ENCODE measurements around the gene SLC20A1. TPM values are rescaled to one million over a fixed set of nuclear protein-coding genes. Genes with fewer than 3 reads are reported as not detected.

Gene SLC20A1
- total RNA-seq, 1 experiment from 2014 or later = 123 TPM

DNA sequence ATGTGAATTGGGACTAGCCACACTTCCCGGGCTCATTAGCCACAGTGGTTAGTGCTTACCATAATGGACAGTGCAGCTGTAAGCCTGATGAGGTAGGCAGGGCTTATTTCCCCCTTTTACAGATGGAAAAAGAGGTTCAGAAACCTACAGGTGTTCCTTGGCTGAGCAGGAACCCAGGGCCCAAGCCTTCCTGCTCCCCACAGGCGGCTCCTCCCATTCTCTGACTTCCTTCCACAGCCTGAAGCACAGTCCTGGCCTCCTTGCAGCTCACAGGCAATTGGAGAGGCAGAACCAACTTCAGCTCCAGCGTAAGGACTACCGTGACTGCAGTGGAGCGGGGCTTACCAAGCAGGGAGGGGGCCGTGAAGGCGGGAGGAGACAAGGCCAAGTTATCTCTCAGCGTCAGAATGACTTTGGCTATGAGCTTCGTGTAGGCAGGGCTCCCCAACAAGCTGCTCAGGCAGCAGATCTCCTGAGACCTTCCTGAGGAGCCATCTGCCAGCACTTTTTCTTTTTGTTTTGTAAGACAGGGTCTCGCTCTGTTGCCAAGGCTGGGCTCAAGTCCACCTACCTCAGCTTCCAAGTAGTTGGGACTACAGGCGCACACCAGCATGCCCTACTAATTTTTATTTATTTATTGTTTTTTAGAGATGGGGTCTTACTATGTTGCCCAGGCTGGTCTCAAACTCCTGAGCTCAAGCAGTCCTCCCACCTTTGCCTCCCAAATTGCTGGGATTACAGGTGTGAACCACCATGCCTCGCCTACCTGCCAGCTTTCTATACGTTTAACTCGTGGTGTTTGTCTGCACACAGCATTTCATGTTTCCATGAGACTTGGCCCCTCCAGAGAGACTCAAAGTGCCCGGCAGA is 40.8 kb downstream of the SLC20A1 start:
- no peak for DNase-seq
- H3K23me2 ChIP-seq (ENCODE audit: insufficient read length, low read depth, low read length, poor library complexity, severe bottlenecking) = no peaks in the 10 kb centered on the region
- no peak overlapping the region for H3K9ac ChIP-seq (ENCODE audit: extremely low read depth, insufficient read length, low read length)
- no peak overlapping the region for H3K4ac ChIP-seq (ENCODE audit: low read depth, low read length)
- no peak overlapping the region for H3T11ph ChIP-seq (ENCODE audit: low read length)
- no peak overlapping the region for H3K14ac ChIP-seq (ENCODE audit: insufficient read depth, low read length)
- H3K79me2 ChIP-seq (ENCODE audit: insufficient read depth, low read length) = no peaks in the 10 kb centered on the region
- Mint-ChIP-seq H3K27ac (no peak overlapping the region; a peak in 1 of 7 replicates), H3K36me3 (ENCODE audit: insufficient read depth in 1 of 3, low read depth in 3 of 3) (no peaks in the 10 kb centered on the region), H3K27me3 (ENCODE audit: low read depth) (peaks cover 1% of the 10 kb centered on the region; the same call in 1 of the 2 replicates), H3K4me3 (no peak overlapping the region), H3K9me3 (no peaks in the 10 kb centered on the region), H3K4me1 (peaks cover 0 to 8% of the 10 kb centered on the region in 2 experiments; a peak in 2 of 4 replicates)
- no peaks in the 10 kb centered on the region for H3K4me1 ChIP-seq (ENCODE audit: insufficient read depth, low read length)
- no peak overlapping the region for H3K4me2 ChIP-seq (ENCODE audit: insufficient read depth, insufficient read length, low read length)
- no peak overlapping the region for H2BK120ac ChIP-seq (ENCODE audit: low read depth, low read length, poor library complexity, severe bottlenecking)
- no peak overlapping the region for H4K5ac ChIP-seq (ENCODE audit: insufficient read length, low read depth, low read length)
- no peak overlapping the region for H4K8ac ChIP-seq (replicated peaks; ENCODE audit: insufficient read length, low read depth, low read length)
- H4K91ac ChIP-seq (ENCODE audit: insufficient read length, low read depth, low read length) = no peak overlapping the region
- TF ChIP-seq, protein P1, sequence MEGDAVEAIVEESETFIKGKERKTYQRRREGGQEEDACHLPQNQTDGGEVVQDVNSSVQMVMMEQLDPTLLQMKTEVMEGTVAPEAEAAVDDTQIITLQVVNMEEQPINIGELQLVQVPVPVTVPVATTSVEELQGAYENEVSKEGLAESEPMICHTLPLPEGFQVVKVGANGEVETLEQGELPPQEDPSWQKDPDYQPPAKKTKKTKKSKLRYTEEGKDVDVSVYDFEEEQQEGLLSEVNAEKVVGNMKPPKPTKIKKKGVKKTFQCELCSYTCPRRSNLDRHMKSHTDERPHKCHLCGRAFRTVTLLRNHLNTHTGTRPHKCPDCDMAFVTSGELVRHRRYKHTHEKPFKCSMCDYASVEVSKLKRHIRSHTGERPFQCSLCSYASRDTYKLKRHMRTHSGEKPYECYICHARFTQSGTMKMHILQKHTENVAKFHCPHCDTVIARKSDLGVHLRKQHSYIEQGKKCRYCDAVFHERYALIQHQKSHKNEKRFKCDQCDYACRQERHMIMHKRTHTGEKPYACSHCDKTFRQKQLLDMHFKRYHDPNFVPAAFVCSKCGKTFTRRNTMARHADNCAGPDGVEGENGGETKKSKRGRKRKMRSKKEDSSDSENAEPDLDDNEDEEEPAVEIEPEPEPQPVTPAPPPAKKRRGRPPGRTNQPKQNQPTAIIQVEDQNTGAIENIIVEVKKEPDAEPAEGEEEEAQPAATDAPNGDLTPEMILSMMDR (conservative IDR thresholded peaks at IDR 0.05) = no peak
- H3K27ac ChIP-seq (ENCODE audit: insufficient read length, low read depth, low read length) = no peak overlapping the region
- H3K79me1 ChIP-seq (ENCODE audit: insufficient read depth, low read depth, low read length, poor library complexity, severe bottlenecking) = no peaks in the 10 kb centered on the region
- no peaks in the 10 kb centered on the region for H3K27me3 ChIP-seq (ENCODE audit: insufficient read depth, low read length)
- no peak overlapping the region for H2BK15ac ChIP-seq (ENCODE audit: low read depth, low read length)
- H3K9me3 ChIP-seq (ENCODE audit: control insufficient read depth, low read depth, low read length) = no peaks in the 10 kb centered on the region
- no peak overlapping the region for H2BK12ac ChIP-seq (ENCODE audit: insufficient read length, low read depth, low read length)
- H2BK20ac ChIP-seq (ENCODE audit: low read depth, low read length, poor library complexity, severe bottlenecking) = no peak overlapping the region
- H3K18ac ChIP-seq (ENCODE audit: insufficient read length, low read depth, low read length) = no peak overlapping the region
- no peak overlapping the region for H3K23ac ChIP-seq (ENCODE audit: insufficient read length, low read depth, low read length)
- H4K20me1 ChIP-seq (ENCODE audit: control insufficient read depth, insufficient read depth, insufficient read length) = no peaks in the 10 kb centered on the region
- no CpG with 5 or more reads among the region's 15 CpGs for WGBS (ENCODE audit: extremely low coverage, insufficient read length, low lambda C conversion rate)
- H2BK5ac ChIP-seq (ENCODE audit: insufficient read length, low read length) = no peak overlapping the region
- H3K56ac ChIP-seq (ENCODE audit: insufficient read length, low read depth, low read length) = no peak overlapping the region
- H2AFZ ChIP-seq (ENCODE audit: low read length) = no peak overlapping the region
- no peak overlapping the region for H2AK5ac ChIP-seq (ENCODE audit: insufficient read length, low read length)

Data from H9 (cell line).